ENCODE measurements around the gene CACNB4. TPM values are rescaled to one million over a fixed set of nuclear protein-coding genes. Genes with fewer than 3 reads are reported as not detected.

CACNB4 gene
- total RNA-seq, 1 experiment from 2014 or later: 1.7 TPM

- ATAC-seq: no peak
- intact Hi-C loops (cut with micrococcal nuclease; ENCODE audit: unreplicated experiment): no loop called here
- in situ Hi-C loops (cut with HindIII; ENCODE audit: low pct_unique_long_range_greater_than_20kb, low sequenced_read_pairs): no loop called here
- Histone ChIP-seq H3K36me3 (ENCODE audit: control insufficient read depth, insufficient read depth, low read length) (no peaks in the 10 kb centered on the region), H3K4me1 (ENCODE audit: control insufficient read depth, insufficient read depth, low read length) (no peaks in the 10 kb centered on the region), H3K27me3 (ENCODE audit: control insufficient read depth, insufficient read depth, low read length) (peaks cover 12% of the 10 kb centered on the region; the same call in 1 of the 2 replicates), H3K9me3 (ENCODE audit: control insufficient read depth, insufficient read depth, low read depth, low read length) (no peaks in the 10 kb centered on the region), H3K4me3 (ENCODE audit: low read depth in 2 of 2, low read length in 2 of 2) (no peak overlapping the region), H3K27ac (ENCODE audit: low read length) (no peak overlapping the region)
- BruUV-seq (replicated peaks): no TSS peak
- CTCF ChIA-PET: no interaction called here
- TF ChIP-seq CTCF (IDR thresholded peaks at IDR 0.05) (no peak), SIN3A (IDR thresholded peaks at IDR 0.05; ENCODE audit: borderline replicate concordance, insufficient read depth, low read depth, low read length) (no peak), TCF7L2 (IDR thresholded peaks at IDR 0.05; ENCODE audit: low read depth, low read length) (no peak), REST (IDR thresholded peaks at IDR 0.05; ENCODE audit: insufficient read depth in 1 of 2, low read depth in 2 of 2, low read length in 1 of 2) (no peak), POLR2AphosphoS5 (IDR thresholded peaks at IDR 0.05; ENCODE audit: low read depth, low read length) (no peak)
- no peak for DNase-seq (ENCODE audit: low read depth, low spot score)
- POLR2A ChIA-PET: interaction anchor here (0.6 kb wide), 1 partner anchor 644 kb away, joined by 3 read pairs; no protein-coding TSS in a partner anchor
These were observed 170.5 kb downstream of the CACNB4 start for GRCh38 chr2:151928380-151928779.

GRCh38 chr2:151927501-151928221 is 171.2 kb downstream of the CACNB4 start:
- H3K4me1 ChIP-seq (ENCODE audit: control insufficient read depth, insufficient read depth, low read length): no peaks in the 10 kb centered on the region
- in situ Hi-C loops (cut with HindIII; ENCODE audit: low pct_unique_long_range_greater_than_20kb, low sequenced_read_pairs): no loop called here
- peaks cover 12% of the 10 kb centered on the region; the same call in 1 of the 2 replicates for H3K27me3 ChIP-seq (ENCODE audit: control insufficient read depth, insufficient read depth, low read length)
- intact Hi-C loops (cut with micrococcal nuclease; ENCODE audit: unreplicated experiment): no loop called here
- POLR2A ChIA-PET: interaction anchor here (0.6 kb wide), 1 partner anchor 645 kb away, joined by 3 read pairs; no protein-coding TSS in a partner anchor
- DNase-seq (ENCODE audit: low read depth, low spot score) (no peak), ATAC-seq (no peak)
- no peak for TF ChIP-seq CTCF (IDR thresholded peaks at IDR 0.05)
- no peak for TF ChIP-seq TCF7L2 (IDR thresholded peaks at IDR 0.05; ENCODE audit: low read depth, low read length)
- TF ChIP-seq REST (IDR thresholded peaks at IDR 0.05; ENCODE audit: insufficient read depth in 1 of 2, low read depth in 2 of 2, low read length in 1 of 2): no peak
- TF ChIP-seq POLR2AphosphoS5 (IDR thresholded peaks at IDR 0.05; ENCODE audit: low read depth, low read length): no peak
- no peak for TF ChIP-seq SIN3A (IDR thresholded peaks at IDR 0.05; ENCODE audit: borderline replicate concordance, insufficient read depth, low read depth, low read length)
- no peak overlapping the region for H3K27ac ChIP-seq (ENCODE audit: low read length)
- H3K9me3 ChIP-seq (ENCODE audit: control insufficient read depth, insufficient read depth, low read depth, low read length): no peaks in the 10 kb centered on the region
- CTCF ChIA-PET: no interaction called here
- no TSS peak for BruUV-seq (replicated peaks)
- H3K4me3 ChIP-seq (ENCODE audit: low read depth in 2 of 2, low read length in 2 of 2): no peak overlapping the region
- no peaks in the 10 kb centered on the region for H3K36me3 ChIP-seq (ENCODE audit: control insufficient read depth, insufficient read depth, low read length)

Data from Panc1 (cell line).